Body of pancreas (tissue), 4 donors: ENCODE measurements around the gene LRP1. TPM values are rescaled to one million over a fixed set of nuclear protein-coding genes. Genes with fewer than 3 reads are reported as not detected.

Experiments used
- ATAC-seq: fragments of 150-250 bp; one replicate; pipeline ENCODE4 v1.9.1; 2016
- DNase-seq, 4 donors: peaks; one replicate each; pipeline ENCODE4 v3.0.0-alpha.2; 2019
- H3K27ac ChIP-seq, 4 donors: fragments of 200-600 bp; sonication (generic); 1 replicate in 3 of 4; 2 replicates in 1 of 4; pipeline versions ENCODE4 v1.5.1 to v1.6.1; 2016 to 2019; ENCODE audit warnings: mild to moderate bottlenecking in 1 of 4, mixed read lengths in 1 of 4, moderate library complexity in 1 of 4
- H3K27me3 ChIP-seq, 2 donors: fragments of 200-600 bp; sonication (generic); one replicate each; pipeline ENCODE4 v1.6.0; 2016; ENCODE audit warnings: mild to moderate bottlenecking in 1 of 2
- H3K36me3 ChIP-seq, 2 donors: fragments of 200-600 bp; sonication (generic); replicated peaks in 1 of 2; 2 replicates each; pipeline ENCODE4 v1.5.1; 2016; ENCODE audit warnings: low read depth in 2 of 2; ENCODE audit not compliant: insufficient read depth in 1 of 2
- H3K4me1 ChIP-seq: fragments of 200-600 bp; sonication (generic); one replicate; pipeline ENCODE4 v1.6.0; 2016
- H3K4me3 ChIP-seq, 2 donors: fragments of 200-600 bp; sonication (generic); 1 replicate in 1 of 2; 2 replicates in 1 of 2; pipeline ENCODE4 v1.5.1; 2016 to 2019
- H3K9me3 ChIP-seq, 3 donors: fragments of 200-600 bp; sonication (generic); 1 replicate in 2 of 3; 2 replicates in 1 of 3; pipeline ENCODE4 v1.5.1; 2016
- CTCF ChIP-seq, 7 experiments: fragments of 450-650 bp in 4 of 7; fragments of 200-600 bp in 3 of 7; sonication (generic) in 3 of 7; IDR thresholded peaks; one replicate each; pipeline ENCODE4 v1.5.1; 2016 to 2019; ENCODE audit warnings: antibody characterized with exemption in 7 of 7
- POLR2A ChIP-seq, 3 donors: fragments of 450-650 bp; IDR thresholded peaks; one replicate each; pipeline ENCODE4 v1.6.1; 2016; ENCODE audit warnings: antibody characterized with exemption in 3 of 3, mild to moderate bottlenecking in 2 of 3
- WGBS, 2 donors: methylation state at CpG; one replicate each; pipeline ENCODE4 v1.1.5; 2017; 5-methylcytosine and 5-hydroxymethylcytosine counted together
- intact Hi-C: fragments of 100-400 bp; cut with DNase I; formaldehyde crosslinking; loops from one replicate; pipeline ENCODE4 v1.15.1; 2023
- total RNA-seq, 2 donors: library from RNA; depleted of rRNA; stranded (reverse); fragments of >200 nt; gene quantifications; one replicate each; pipeline ENCODE4 v1.1.0, GENCODE V29; 2016

The LRP1 gene
- total RNA-seq, 2 donors from 2014 or later = 61.2 to 162 TPM

- Histone ChIP-seq H3K27me3 (no peaks in the 10 kb centered on the region), H3K9me3 (no peaks in the 10 kb centered on the region), H3K4me3 (no peak overlapping the region), H3K27ac (no peak overlapping the region), H3K4me1 (no peaks in the 10 kb centered on the region), H3K36me3 (peaks cover 0 to 2% of the 10 kb centered on the region in 2 donors)
- ATAC-seq (no peak), DNase-seq (no peak)
- 88% methylated on average over 11 of the region's 11 CpGs for WGBS, 2 donors
- intact Hi-C loops = no loop called here
- no peak for TF ChIP-seq CTCF (IDR thresholded peaks at IDR 0.05)
- TF ChIP-seq POLR2A (IDR thresholded peaks at IDR 0.05) = no peak
Observed at GRCh38 chr12:57203791-57204190, 75.5 kb downstream of the LRP1 start.

GRCh38 chr12:57204454-57204853 is 76.2 kb downstream of the LRP1 start:
- intact Hi-C loops = no loop called here
- no peak for TF ChIP-seq CTCF (IDR thresholded peaks at IDR 0.05)
- TF ChIP-seq POLR2A (IDR thresholded peaks at IDR 0.05) = no peak

GRCh38 chr12:57205186-57205585 is 76.9 kb downstream of the LRP1 start:
- TF ChIP-seq CTCF (IDR thresholded peaks at IDR 0.05) = no peak
- no peak for TF ChIP-seq POLR2A (IDR thresholded peaks at IDR 0.05)
- no peaks in the 10 kb centered on the region for H3K9me3 ChIP-seq
- no peak overlapping the region for H3K4me3 ChIP-seq
- intact Hi-C loops = no loop called here
- DNase-seq (no peak), ATAC-seq (no peak)
- 94 to 95% methylated on average over 16 to 26 of the region's 26 CpGs for WGBS, 2 donors
- peaks cover 0 to 2% of the 10 kb centered on the region in 2 donors for H3K36me3 ChIP-seq
- no peak overlapping the region for H3K27ac ChIP-seq
- H3K4me1 ChIP-seq = no peaks in the 10 kb centered on the region
- H3K27me3 ChIP-seq = no peaks in the 10 kb centered on the region

More at GRCh38 chr12:57204454-57204853, 76.2 kb downstream of the LRP1 start:
- Histone ChIP-seq H3K36me3 (peaks cover 0 to 2% of the 10 kb centered on the region in 2 donors), H3K4me3 (no peak overlapping the region), H3K9me3 (no peaks in the 10 kb centered on the region), H3K4me1 (no peaks in the 10 kb centered on the region), H3K27ac (no peak overlapping the region), H3K27me3 (no peaks in the 10 kb centered on the region)
- WGBS, 2 donors = 88 to 91% methylated on average over 19 of the region's 19 CpGs
- DNase-seq (no peak), ATAC-seq (no peak)

GRCh38 chr12:57205931-57206330 is 77.6 kb downstream of the LRP1 start:
- peaks cover 0 to 2% of the 10 kb centered on the region in 2 donors for H3K36me3 ChIP-seq
- intact Hi-C loops = no loop called here
- H3K9me3 ChIP-seq = no peaks in the 10 kb centered on the region
- TF ChIP-seq CTCF (IDR thresholded peaks at IDR 0.05) (no peak), POLR2A (IDR thresholded peaks at IDR 0.05) (no peak)
- ATAC-seq = no peak
- H3K27me3 ChIP-seq = no peaks in the 10 kb centered on the region
- no peak overlapping the region for H3K27ac ChIP-seq
- H3K4me3 ChIP-seq = no peak overlapping the region
- H3K4me1 ChIP-seq = no peaks in the 10 kb centered on the region
- WGBS, 2 donors = 81 to 83% methylated on average over 7 of the region's 7 CpGs
- DNase-seq = no peak
